Daoy (cell line): ENCODE data around the gene SLC16A4. TPM values are rescaled to one million over a fixed set of nuclear protein-coding genes. Genes with fewer than 3 reads are reported as not detected.
A peak's percentile ranks its signal among the peaks of the same experiment; 100 is the strongest.

Source experiments
- DNase-seq: peaks from one replicate; pipeline ENCODE4 v3.0.0-alpha.2; 2015; ENCODE audit warnings: low read depth
- total RNA-seq: library from RNA; depleted of rRNA; stranded (reverse); fragments of >200 nt; shearing (Covaris generic); gene quantifications from 2 replicates; pipeline ENCODE4 v1.2.3, GENCODE V29; 2014; rRNA removed

Gene SLC16A4
- total RNA-seq, 1 experiment from 2014 or later, result 3.9 TPM

DNA sequence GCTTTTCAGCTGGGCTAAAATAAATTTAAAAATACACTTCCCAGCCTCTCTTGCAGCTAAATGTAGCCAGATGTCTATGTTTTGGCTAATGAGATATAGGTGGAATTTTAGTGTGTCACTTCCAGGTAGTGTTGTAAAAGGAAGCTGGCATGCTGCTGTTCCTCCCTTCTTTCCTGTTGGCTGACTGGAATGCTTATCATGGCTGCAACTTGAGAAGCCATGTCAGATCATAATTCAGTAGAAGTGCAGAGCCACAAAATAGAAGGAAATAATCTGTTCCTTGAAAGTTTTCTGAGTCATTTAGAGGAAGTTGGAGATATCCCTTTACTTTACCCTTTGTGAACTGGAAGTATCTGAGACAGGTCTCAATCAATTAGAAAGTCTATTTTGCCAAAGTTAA, 62.6 kb downstream of the SLC16A4 start:
- DNase-seq, result no peak

DNA sequence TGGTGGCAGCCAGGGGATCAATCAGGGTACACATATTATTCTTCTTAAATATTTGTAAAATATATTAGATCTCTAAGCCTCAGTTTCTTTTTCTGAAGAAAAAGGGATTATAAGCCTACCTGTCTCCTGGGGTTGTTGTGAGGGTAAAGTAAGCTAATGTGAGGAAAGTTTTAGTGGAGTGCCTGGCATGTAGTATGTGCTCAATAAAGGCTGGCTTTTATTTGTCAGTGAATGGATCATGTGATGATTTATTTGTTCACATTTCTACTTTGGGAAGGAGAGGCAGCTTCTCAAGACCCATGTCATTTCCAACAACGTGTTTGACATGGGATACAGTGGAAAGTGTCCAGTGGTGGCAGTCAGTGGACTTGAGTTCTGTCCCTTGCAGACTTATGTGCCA, 64.0 kb downstream of the SLC16A4 start:
- no peak for DNase-seq

DNA sequence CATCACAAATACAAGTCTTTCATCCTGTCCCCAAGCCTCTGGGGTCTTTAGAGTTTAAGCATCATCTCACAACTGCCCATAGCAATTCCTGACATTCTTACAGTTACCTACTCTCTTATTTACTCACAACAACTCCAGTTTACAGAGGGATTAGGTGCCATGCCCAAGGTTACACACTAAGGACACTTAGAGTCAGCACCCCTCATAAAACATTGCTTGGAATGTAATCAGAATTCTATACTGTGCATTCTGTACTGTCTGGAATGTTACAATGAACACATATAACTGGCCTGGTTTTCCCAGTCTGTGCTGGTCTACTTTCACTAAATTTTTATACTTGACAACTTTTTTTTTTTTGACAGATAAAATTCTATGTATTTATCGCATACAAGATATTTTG, 66.2 kb downstream of the SLC16A4 start:
- no peak for DNase-seq

DNA sequence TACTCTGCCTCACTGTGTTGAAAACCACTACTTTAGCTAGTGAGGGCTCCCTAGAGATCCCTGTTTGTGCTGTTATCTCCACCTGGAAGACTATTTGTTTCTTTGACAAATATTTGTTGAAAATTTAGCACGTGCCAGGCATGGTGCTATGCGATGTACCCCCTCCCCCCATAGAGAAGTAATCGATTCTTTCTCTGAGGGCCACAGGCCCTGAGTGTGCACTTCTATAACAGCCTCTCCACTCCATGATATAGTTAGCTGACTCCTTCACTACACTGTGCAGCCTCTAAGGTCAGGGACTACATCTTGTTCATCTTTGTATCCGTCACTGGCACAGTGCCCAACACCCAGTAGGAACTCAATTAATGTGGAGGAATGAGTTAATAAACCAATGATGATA, 69.0 kb downstream of the SLC16A4 start:
- no peak for DNase-seq

DNA sequence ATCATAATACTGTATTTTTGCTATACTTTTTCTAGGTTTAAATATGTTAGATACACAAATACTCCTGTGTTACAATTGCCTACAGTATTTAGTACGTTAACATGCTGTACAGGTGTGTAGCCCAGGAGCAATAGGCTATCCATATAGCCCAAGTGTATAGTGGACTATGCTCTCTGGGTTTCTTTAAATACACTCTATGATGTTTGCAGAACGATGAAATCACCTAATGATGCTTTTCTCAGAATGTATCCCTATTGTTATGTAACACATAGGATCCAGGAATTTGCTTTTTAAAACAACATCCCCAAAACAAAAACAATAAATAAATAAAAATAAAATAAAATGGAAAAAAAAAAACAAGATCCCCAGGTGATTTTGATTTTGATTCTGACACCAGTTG, 69.8 kb downstream of the SLC16A4 start:
- no peak for DNase-seq

DNA sequence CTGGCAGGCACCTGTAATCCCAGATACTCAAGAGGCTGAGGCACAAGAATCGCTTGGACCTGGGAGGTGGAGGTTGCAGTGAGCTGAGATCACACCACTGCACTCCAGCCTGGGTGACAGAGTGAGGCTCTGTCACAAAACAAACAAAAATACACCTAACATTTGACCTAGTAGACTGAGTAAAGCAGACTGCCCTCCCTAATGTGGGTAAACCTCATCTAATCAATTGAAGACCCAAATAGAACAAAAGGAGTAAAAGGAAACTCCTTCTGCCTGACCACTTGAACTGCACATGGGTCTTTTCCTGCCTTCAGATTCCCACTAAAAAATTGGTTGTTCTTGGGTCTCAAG, 70.7 kb downstream of the SLC16A4 start:
- no peak for DNase-seq

DNA sequence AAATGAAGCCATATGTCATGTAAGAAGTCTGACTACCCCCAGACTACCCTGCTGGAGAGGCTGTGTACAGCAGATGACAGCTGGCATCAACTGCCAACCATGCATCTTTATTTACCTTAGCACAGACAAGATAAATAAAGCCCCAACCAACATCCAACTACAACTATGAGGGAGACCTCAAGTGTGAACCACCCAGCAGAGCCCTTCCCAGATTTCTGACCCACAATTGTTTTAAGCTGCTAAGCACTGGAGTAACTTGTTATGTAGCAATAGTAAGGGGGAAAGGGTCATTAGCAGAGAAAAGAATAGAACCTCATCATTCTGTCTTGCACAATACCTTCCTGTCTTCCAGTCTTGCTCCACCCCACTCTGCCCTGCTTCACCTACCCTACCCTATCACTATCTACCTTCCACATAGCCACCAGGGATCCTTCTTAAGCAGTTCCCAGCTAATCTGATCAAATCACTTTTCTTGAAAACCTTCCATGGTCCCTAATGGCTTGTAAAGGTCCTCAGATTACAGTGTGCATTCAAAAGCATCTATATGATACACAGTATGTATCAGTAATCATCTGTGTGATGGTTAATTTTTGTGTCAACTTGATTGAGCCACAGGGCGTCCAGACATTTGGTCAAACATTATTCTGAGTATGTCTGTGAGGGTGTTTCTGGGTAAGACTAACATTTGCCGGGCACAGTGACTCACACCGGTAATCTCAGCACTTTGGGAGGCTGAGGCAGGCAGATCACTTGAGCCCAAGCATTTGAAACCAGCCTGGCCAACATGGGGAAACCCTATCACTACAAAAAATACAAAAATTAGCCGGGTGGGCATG, 71.3 kb downstream of the SLC16A4 start:
- DNase-seq, result peak; percentile 38

DNA sequence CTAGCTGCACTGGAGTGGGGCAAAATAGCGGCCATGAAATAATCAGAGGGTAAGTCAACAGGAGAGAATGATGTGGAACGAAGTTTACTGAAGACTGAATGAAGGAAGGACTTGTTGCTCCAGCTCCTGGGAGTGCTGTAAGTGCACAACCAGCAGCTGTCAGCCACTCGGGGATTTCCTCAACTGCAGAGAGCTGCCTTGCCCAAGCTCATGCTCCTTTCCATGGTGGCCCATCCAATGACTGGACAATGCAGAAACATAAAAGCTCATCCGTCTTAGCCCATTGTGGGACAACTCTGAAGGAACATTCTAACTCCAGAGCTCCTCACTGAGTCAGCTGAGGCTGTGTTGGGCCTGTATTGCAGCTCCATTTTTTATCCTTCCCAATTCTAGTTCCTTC, 72.8 kb downstream of the SLC16A4 start:
- DNase-seq, result no peak

DNA sequence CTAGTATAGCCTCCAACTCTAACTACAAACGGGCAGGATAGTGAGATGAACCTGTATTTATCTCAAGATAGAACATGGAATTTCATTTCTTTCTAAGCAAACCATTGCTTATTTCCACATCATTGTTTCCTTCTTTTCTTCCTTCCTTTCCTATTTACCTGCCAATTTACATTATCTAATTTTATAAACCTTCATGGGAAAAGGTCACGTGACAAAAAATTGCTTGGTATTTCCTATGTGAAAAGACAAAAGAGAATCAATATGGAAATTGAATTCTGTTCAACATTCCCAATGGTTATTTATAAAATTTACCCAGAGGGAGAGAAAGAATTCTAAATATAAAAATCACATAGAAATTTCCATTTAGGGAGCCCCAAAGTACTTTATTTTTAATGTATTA, 74.1 kb downstream of the SLC16A4 start:
- no peak for DNase-seq

Other genes with a start within 250 kb of the SLC16A4 start
- 0.46 and 0.60 TPM in 2 replicates for gene SLC6A17, start 240.5 kb downstream of the SLC16A4 start, total RNA-seq
- gene KCNC4, start 180.7 kb downstream of the SLC16A4 start, total RNA-seq, result 5.1 and 5.5 TPM in 2 replicates
- 39.1 and 39.7 TPM in 2 replicates for gene RBM15, start 51.6 kb downstream of the SLC16A4 start, total RNA-seq
- gene LAMTOR5, start 16.7 kb upstream of the SLC16A4 start, total RNA-seq, result 123 and 189 TPM in 2 replicates
- gene PROK1, start 60.1 kb upstream of the SLC16A4 start, total RNA-seq, result not detected in 2 replicates
- not detected in 2 replicates for gene KCNA10, start 128.1 kb upstream of the SLC16A4 start, total RNA-seq
- gene KCNA2, start 215.3 kb upstream of the SLC16A4 start, total RNA-seq, result 0.15 and 0.17 TPM in 2 replicates